HL-60/S4 treated with retinoic acid at 250 ng/mL for 4 days and 3 days (cell line): ENCODE data around the gene PSD4.

Experiments
- in situ Hi-C: fragments of 300-500 bp; cut with MboI; formaldehyde crosslinking; loops from 2 replicates; pipeline ENCODE4 v1.7.0; 2022; ENCODE audit warnings: low sequenced_read_pairs

PSD4 gene

GRCh38 chr2:113173542-113174375 is at the start of gene PSD4:
Gene PSD4 (plus strand): TSS chr2:113173971. CDS start chr2:113182457, 8,486 bp downstream.
- in situ Hi-C loops = no loop called here

GRCh38 chr2:113124181-113124961 is 49.4 kb upstream of the PSD4 start:
- in situ Hi-C loops = no loop called here

- in situ Hi-C loops = no loop called here
These were observed 48.6 kb upstream of the PSD4 start for GRCh38 chr2:113124984-113125855.

- in situ Hi-C loops = no loop called here
These were observed 46.7 kb upstream of the PSD4 start, which contains the start of gene IL1RN for GRCh38 chr2:113126845-113127645. Gene IL1RN (plus strand): TSS chr2:113127598. CDS start chr2:113127625, 27 bp downstream.

- in situ Hi-C loops = no loop called here
These were observed 45.9 kb upstream of the PSD4 start for GRCh38 chr2:113127646-113128570.

GRCh38 chr2:113129519-113130078 is 44.2 kb upstream of the PSD4 start:
- in situ Hi-C loops = loop anchor here (10.0 kb wide), 1 partner anchor 255 kb away; no protein-coding TSS in a partner anchor

- in situ Hi-C loops = loop anchor here (10.0 kb wide), 1 partner anchor 253 kb away; no protein-coding TSS in a partner anchor
These were observed 42.2 kb upstream of the PSD4 start for GRCh38 chr2:113131352-113132185.

- in situ Hi-C loops = loop anchor here (10.0 kb wide), 1 partner anchor 252 kb away; no protein-coding TSS in a partner anchor
These were observed 41.3 kb upstream of the PSD4 start for GRCh38 chr2:113132414-113133021.

GRCh38 chr2:113133704-113134598 is 39.8 kb upstream of the PSD4 start:
- in situ Hi-C loops = loop anchor here (10.0 kb wide), 1 partner anchor 251 kb away; no protein-coding TSS in a partner anchor

- in situ Hi-C loops = loop anchor here (10.0 kb wide), 1 partner anchor 250 kb away; no protein-coding TSS in a partner anchor
These were observed 39.1 kb upstream of the PSD4 start for GRCh38 chr2:113134717-113135116.

GRCh38 chr2:113135317-113135716 is 38.5 kb upstream of the PSD4 start:
- in situ Hi-C loops = loop anchor here (10.0 kb wide), 1 partner anchor 249 kb away; no protein-coding TSS in a partner anchor

GRCh38 chr2:113136828-113137775 is 36.7 kb upstream of the PSD4 start:
- in situ Hi-C loops = loop anchor here (10.0 kb wide), 1 partner anchor 248 kb away; no protein-coding TSS in a partner anchor

- in situ Hi-C loops = loop anchor here (10.0 kb wide), 1 partner anchor 247 kb away; no protein-coding TSS in a partner anchor
These were observed 35.9 kb upstream of the PSD4 start for GRCh38 chr2:113137827-113138226.
